Retinal pigment epithelial cell (primary cell): ENCODE measurements around the gene MYO1C.
"Not testable (repeated sequence)": the region's sequence is repeated elsewhere in the genome, so short reads cannot be mapped to it uniquely, and the experiment has no call there.

Experiments used
- DNase-seq: peaks from one replicate; pipeline ENCODE4 v3.0.0-alpha.2; 2010; ENCODE audit warnings: low read depth
- H3K4me3 ChIP-seq: 2 replicates; pipeline ENCODE4 v1.5.1; 2011; ENCODE audit warnings: mild to moderate bottlenecking, low read length, control low read depth, moderate library complexity
- TF ChIP-seq, protein P1 (sequence below): conservative IDR thresholded peaks from 2 replicates; pipeline ENCODE4 v1.5.1; 2011; ENCODE audit warnings: low read depth, low read length, control low read depth, inconsistent platforms

The MYO1C gene

DNA sequence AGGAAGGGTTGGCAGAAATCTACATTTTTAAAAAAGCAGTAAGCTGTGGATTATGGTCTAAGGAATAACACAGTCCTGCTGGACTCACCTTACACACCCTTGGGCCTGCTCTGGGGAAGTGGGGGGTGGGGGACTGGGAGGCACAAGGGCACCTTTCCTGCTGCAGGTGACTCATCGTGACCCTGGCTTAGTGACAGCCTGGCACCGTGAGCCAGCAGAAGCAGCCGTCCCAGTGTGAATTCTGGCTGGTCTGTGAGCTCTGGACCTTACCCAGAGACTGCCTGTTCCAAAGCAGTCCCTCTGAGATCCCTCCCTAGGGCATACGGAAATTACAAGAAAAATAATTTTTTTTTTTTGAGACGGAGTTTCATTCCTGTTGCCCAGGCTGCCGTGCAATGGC is 32.3 kb downstream of the MYO1C start:
- H3K4me3 ChIP-seq, result no peak overlapping the region
- TF ChIP-seq, protein P1, sequence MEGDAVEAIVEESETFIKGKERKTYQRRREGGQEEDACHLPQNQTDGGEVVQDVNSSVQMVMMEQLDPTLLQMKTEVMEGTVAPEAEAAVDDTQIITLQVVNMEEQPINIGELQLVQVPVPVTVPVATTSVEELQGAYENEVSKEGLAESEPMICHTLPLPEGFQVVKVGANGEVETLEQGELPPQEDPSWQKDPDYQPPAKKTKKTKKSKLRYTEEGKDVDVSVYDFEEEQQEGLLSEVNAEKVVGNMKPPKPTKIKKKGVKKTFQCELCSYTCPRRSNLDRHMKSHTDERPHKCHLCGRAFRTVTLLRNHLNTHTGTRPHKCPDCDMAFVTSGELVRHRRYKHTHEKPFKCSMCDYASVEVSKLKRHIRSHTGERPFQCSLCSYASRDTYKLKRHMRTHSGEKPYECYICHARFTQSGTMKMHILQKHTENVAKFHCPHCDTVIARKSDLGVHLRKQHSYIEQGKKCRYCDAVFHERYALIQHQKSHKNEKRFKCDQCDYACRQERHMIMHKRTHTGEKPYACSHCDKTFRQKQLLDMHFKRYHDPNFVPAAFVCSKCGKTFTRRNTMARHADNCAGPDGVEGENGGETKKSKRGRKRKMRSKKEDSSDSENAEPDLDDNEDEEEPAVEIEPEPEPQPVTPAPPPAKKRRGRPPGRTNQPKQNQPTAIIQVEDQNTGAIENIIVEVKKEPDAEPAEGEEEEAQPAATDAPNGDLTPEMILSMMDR, result no peak
- DNase-seq, result no peak

DNA sequence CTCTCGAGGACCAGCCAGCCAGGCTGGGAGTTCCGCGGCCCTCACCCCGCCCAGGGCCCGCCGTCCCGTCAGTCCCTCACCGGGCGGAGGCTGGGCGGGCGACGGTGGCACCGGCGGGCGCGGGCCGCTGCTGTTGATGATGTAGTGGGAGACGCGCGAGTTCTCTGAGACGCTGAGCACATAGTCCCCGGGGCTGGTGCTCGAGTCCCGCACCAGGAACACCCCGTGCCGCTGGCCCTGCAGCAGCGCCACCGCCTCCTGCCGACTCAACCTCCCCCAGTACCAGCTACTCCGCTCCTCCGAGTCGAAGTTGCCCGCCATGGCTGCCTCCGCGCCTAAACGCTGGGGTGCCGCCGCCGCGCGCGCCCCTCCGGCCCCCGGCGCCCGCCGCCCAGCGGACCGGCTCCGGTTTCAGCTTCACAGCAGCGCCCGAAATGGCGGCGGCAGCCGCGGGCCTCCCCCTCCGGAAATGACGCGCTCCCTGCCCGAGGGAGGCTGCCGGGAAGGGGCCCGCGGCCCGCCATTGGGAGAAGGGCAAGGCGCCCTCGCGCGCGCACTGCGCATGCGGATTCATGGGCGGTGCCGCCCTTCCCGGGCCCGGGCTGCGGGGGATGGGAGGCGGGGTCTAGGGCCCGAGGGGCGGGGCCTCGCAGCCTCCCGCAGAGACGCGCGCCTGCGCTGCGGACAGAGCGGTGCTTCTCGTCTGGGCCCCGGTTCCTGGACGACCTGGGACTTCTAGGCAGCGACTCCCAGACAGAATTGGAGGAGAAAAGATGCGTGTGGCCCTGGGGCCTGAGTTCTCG is 36.5 kb downstream of the MYO1C start, which contains the start of gene CRK:
CRK (minus strand) TSS at position 436 of the 803 bp plus-strand sequence; CDS start at position 321, 115 bp downstream.
- TF ChIP-seq, protein P1, result no peak
- peak; percentile 71 for DNase-seq
- H3K4me3 ChIP-seq, result peak within 1 kb of the TSS; percentile 87

DNA sequence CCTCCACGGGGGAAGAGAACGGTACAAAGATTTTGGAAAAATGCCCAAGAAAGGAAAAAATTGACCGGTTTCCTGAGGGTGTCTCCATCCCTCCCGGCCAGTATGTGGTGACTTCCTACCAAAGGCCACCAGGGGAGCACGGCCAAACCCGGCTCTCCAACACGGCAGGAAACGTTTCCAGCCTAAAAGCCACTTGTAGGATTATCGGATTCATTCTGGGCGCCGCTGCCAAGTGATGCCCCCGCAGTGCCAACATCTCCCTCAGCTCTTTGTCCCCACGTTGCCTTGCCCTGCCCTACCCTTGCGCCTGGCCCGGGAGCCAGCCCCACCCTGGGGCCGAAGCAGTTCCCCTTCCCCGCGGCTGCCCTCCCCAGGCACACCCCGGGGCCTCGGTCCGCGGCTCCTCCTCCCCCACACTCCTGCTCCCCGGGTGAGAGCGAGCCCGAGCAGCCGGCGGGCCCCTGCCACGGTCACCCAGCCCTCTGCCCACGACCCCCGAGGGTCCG is 37.1 kb downstream of the MYO1C start:
- no peak for DNase-seq
- TF ChIP-seq, protein P1, result peak; percentile 72
- H3K4me3 ChIP-seq, result peak overlapping the region; percentile 87

DNA sequence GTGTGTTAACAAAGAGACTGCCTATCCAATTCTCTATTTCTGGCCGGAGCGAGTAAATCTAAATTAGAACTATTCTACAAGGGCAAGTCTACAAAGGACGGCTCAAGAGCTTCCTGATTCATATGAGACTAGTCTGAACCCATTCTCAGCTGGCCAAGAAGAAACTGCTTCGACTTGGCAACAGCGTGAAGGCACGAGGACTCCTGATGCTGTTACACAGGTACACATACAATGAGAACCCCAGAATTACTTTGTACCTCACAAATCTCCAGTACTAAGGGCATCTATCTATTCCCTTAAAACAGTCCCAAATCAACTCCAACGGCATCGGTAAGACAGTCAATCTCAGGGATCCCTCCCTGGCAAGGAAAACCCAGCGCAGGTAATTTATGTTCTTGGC is 37.9 kb downstream of the MYO1C start:
- peak overlapping the region; percentile 87 for H3K4me3 ChIP-seq
- TF ChIP-seq, protein P1, result no peak
- DNase-seq, result no peak

DNA sequence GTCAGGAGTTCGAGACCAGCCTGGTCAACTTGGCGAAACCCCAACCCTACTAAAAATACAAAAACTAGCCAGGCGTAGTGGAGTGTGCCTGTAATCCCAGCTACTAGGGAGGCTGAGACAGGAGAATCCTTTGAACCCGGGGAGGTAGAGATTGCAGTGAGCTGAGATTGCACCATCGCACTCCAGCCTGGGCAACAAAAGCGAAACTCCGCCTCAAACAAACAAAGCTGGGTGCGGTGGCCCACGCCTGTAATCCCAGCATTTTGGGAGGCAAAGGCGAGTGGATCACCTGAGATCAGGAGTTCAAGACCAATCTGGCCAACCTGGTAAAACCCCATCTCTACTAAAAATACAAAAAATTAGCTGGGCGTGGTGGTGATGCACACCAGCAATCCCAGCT is 38.8 kb downstream of the MYO1C start:
- H3K4me3 ChIP-seq, DNase-seq: not testable (repeated sequence)

DNA sequence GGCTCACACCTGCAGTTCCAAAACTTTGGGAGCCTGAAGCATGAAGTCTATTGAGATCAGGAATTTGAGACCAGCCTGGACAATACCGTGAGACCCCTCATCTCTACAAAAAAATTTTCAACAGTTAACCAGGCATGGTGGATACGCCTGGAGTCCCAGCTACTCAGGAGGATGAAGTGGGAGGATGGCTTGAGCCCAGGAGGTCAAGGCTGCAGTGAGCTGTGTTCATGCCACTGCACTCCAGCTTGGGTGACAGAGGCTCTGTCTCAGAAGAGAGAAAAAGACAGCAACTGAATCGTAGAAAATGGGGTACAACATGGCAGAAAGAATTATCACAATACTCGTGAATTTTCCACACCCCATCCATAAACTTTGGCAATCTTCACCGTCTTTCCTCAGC is 39.6 kb downstream of the MYO1C start:
- DNase-seq, result no peak
- TF ChIP-seq, protein P1, result no peak
- H3K4me3 ChIP-seq, result no peak overlapping the region

DNA sequence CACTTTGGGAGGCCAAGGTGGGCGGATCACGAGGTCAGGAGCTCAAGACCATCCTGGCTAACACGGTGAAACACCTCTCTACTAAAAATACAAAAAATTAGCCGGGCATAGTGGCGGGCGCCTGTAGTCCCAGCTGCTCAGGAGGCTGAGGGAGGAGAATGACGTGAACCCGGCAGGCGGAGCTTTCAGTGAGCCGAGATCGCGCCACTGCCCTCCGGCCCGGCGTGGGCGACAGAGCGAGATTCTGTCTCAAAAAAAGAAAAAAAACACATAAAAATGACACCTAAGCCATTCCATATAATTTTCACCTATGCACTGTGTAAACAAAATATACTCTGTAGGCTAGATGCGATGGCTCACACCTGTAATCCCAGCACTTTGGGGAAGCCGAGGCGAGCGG is 42.2 kb downstream of the MYO1C start:
- not testable (repeated sequence) for DNase-seq, H3K4me3 ChIP-seq

DNA sequence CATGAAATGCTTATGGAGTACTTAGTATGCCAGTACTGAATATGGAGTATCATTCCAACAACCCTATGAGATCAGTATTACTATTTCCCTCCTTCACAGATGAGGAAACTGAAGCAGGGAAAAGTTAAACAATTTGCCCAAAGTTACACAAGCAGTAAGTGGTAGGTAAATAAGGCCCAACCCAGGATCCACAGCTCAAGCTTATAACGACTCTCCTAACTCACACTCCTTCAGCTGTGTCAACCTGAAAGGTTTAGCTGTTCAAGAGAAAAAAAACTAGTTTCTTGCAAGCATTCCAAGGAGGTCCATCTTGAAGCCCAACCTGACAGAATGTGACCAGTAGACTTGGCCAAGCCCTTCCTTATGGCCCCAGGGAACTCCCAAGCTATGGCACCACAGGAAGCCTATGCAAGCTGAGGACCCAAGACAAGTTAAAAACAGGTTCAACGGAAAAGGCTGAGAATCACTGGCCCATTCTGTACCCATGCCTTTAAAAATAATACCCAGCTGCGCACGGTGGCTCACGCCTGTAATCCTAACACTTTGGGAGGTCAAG is 43.0 kb downstream of the MYO1C start:
- no peak for DNase-seq
- H3K4me3 ChIP-seq, result no peak overlapping the region
- TF ChIP-seq, protein P1, result no peak
